Ascending aorta (tissue), 2 donors: ENCODE results near the gene SCIN. TPM values are rescaled to one million over a fixed set of nuclear protein-coding genes. Genes with fewer than 3 reads are reported as not detected.
A peak's percentile ranks its signal among the peaks of the same experiment; 100 is the strongest.
"Not testable (repeated sequence)": the region's sequence is repeated elsewhere in the genome, so short reads cannot be mapped to it uniquely, and the experiment has no call there.

Experiments
- DNase-seq, 2 donors: peaks; one replicate each; pipeline ENCODE4 v3.0.0-alpha.2; 2019; ENCODE audit warnings: low spot score in 2 of 2
- H3K27ac ChIP-seq, 2 donors: fragments of 200-600 bp; sonication (generic); one replicate each; pipeline ENCODE4 v1.5.1; 2016 to 2017; ENCODE audit warnings: mild to moderate bottlenecking in 1 of 2
- H3K27me3 ChIP-seq: fragments of 200-600 bp; sonication (generic); one replicate; pipeline ENCODE4 v1.5.1; 2017
- H3K36me3 ChIP-seq, 2 donors: fragments of 200-600 bp; sonication (generic); one replicate each; pipeline ENCODE4 v1.5.1; 2016
- H3K4me1 ChIP-seq, 2 donors: fragments of 200-600 bp; sonication (generic); one replicate each; pipeline ENCODE4 v1.5.1; 2016 to 2017; ENCODE audit warnings: mild to moderate bottlenecking in 1 of 2
- H3K4me3 ChIP-seq, 2 donors: fragments of 200-600 bp; sonication (generic); one replicate each; pipeline ENCODE4 v1.5.1; 2016 to 2017; ENCODE audit warnings: mild to moderate bottlenecking in 1 of 2
- H3K9me3 ChIP-seq, 2 donors: fragments of 200-600 bp; sonication (generic); one replicate each; pipeline ENCODE4 v1.5.1; 2016
- intact Hi-C: fragments of 100-400 bp; cut with DNase I; formaldehyde crosslinking; loops from one replicate; pipeline ENCODE4 v1.15.1; 2023
- total RNA-seq: library from RNA; depleted of rRNA; stranded (reverse); fragments of >200 nt; gene quantifications from one replicate; pipeline ENCODE4 v1.1.0, GENCODE V29; 2016
- TF ChIP-seq, protein P1 (sequence below), 3 experiments: fragments of 200-600 bp in 2 of 3; fragments of 450-650 bp in 1 of 3; sonication (generic) in 2 of 3; IDR thresholded peaks; one replicate each; pipeline ENCODE4 v1.5.1; 2016 to 2019; ENCODE audit warnings: antibody characterized with exemption in 3 of 3, mild to moderate bottlenecking in 1 of 3, moderate library complexity in 1 of 3

The SCIN gene
- total RNA-seq, 1 donor from 2014 or later = not detected

DNA sequence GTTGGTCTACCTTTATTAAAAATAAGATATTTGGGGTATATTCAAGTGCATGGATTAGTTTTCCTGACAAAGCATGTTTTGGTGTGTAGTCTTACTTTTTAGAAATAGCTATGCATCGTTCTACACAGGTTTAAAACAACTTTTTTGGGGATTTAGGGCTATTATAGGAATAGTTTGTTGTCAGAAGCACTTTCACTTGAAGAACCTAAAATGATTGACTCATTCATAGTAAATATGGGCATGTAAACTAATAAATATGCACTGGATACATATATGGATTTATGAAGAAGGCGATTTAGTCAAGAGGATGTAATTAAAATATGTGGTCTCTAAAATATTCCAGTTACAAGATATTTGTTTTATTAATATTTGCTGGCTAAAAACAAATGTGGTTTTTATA lies 118.9 kb downstream of the SCIN start:
- TF ChIP-seq, protein P1, sequence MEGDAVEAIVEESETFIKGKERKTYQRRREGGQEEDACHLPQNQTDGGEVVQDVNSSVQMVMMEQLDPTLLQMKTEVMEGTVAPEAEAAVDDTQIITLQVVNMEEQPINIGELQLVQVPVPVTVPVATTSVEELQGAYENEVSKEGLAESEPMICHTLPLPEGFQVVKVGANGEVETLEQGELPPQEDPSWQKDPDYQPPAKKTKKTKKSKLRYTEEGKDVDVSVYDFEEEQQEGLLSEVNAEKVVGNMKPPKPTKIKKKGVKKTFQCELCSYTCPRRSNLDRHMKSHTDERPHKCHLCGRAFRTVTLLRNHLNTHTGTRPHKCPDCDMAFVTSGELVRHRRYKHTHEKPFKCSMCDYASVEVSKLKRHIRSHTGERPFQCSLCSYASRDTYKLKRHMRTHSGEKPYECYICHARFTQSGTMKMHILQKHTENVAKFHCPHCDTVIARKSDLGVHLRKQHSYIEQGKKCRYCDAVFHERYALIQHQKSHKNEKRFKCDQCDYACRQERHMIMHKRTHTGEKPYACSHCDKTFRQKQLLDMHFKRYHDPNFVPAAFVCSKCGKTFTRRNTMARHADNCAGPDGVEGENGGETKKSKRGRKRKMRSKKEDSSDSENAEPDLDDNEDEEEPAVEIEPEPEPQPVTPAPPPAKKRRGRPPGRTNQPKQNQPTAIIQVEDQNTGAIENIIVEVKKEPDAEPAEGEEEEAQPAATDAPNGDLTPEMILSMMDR (IDR thresholded peaks at IDR 0.05) = no peak
- no peaks in the 10 kb centered on the region for H3K9me3 ChIP-seq
- H3K36me3 ChIP-seq = no peaks in the 10 kb centered on the region
- H3K27ac ChIP-seq = no peak overlapping the region
- H3K27me3 ChIP-seq = no peaks in the 10 kb centered on the region
- intact Hi-C loops = loop anchor here (5.0 kb wide), 1 partner anchor 198 kb away; no protein-coding TSS in a partner anchor
- DNase-seq = no peak
- H3K4me1 ChIP-seq = peaks cover 0 to 3% of the 10 kb centered on the region in 2 donors
- H3K4me3 ChIP-seq = peak overlapping the region in 1 of 2 donors; percentile 10

DNA sequence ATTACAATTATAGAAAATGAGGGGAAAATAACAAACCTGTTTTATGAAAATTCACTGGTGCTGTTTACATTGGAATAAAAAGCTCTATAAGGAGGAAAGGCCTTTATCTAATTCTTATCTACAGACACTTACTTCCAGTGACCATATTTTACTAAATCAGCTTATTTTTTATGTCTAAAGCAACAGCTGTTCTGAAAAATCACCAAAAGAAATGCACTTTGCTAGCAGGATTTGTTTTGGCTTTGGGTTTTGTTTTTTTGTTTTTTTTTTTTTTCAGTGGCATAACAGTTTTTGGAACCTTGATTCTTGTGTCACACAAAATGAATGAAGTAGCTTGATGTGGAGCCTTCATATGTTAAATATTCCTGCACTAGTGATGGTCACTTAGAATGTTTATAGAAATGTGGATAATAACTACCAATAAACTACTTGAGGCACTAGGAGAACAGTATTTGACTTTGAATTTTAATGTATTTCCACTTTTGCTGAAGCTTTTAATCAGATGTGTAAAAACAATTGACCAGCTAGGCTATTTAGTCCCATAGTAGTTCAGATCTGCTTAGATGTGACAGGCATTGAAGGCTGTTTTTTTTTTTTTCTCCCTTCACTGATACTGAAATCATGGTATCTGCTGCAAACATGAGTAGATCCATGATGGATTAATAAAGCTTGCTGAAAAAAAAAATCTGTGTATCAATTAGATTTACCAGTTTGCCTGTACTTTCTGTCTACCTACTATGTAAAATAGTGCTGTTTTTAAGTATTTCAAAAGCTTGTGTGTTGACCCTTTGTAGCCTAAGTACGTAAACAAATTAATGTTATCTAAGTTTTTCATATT lies 119.7 kb downstream of the SCIN start:
- Histone ChIP-seq H3K4me1 (peaks cover 0 to 3% of the 10 kb centered on the region in 2 donors), H3K4me3 (peak overlapping the region; percentile 5 to 12), H3K36me3 (no peaks in the 10 kb centered on the region), H3K9me3 (no peaks in the 10 kb centered on the region), H3K27me3 (no peaks in the 10 kb centered on the region), H3K27ac (no peak overlapping the region)
- TF ChIP-seq, protein P1 (IDR thresholded peaks at IDR 0.05) = no peak
- intact Hi-C loops = no loop called here
- DNase-seq = no peak

DNA sequence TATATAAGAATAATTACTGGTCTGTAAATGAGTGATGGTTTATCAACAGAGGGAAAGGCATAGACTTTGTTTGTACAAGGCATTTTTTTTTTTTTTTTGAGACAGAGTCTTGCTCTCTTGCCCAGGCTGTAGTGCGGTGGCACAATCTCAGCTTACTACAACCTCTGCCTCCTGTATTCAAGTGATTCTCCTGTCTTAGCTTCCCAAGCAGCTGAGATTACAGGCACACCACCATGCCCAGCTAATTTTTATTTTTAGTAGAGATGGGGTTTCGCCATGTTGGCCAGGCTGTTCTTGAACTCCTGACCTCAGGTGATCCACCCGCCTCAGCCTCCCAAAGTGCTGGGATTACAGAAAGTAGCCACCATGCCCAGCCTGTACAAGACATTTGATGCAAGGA lies 120.9 kb downstream of the SCIN start:
- intact Hi-C loops, H3K36me3 ChIP-seq, H3K27ac ChIP-seq, H3K4me1 ChIP-seq, H3K4me3 ChIP-seq, H3K9me3 ChIP-seq, H3K27me3 ChIP-seq, DNase-seq: not testable (repeated sequence)

DNA sequence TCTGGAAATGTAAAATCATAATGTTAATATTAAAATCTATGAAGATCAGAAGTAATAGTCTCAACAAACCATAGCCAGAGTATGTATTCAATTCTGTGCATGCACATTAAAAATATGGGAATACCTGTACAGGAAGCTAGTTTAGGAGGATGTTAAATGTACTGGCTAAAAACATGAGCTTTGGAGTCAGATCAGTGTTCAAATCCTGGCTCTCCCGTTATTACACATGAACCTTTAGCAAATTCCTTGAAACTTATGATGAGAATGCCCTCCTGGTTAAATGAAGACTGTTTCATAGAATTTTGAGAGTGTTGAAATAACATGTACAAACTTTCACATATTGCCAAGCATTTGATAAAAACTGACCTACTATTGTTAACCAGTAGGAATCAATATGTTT lies 121.5 kb downstream of the SCIN start:
- intact Hi-C loops = no loop called here

DNA sequence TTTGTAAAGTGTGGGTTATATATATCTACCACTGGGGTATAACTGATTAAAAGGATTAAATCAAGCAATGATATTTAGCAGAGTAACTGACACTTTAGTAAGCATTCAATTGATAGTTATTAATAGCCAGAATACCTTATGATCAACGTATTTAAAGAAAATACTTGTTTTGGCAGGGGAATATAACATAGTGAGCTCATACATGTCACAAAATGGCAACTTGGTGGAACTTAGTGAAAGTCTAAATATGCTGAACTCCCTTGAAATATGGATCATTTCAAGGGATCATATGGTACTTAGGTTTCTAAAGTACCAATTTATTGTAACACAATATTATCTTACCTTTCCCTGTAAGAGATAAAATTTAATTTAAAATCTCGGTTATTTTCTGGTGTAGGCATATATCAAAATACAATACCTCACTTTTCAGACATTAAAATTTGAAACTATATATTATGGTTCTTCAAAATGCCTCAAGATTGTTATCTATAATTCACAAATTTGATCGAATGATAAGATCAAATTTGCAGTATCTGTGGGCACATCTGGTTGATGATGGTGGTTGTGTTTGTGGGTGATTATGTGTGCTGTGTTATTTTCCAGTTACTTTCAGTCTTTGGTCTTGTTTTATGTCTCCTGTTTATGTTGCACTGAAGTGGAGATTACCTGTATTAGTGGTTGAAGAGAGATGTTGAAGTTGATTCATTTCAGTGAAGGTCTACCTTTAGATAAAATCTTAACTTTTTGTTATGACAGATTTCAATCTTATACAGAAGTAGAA lies 122.1 kb downstream of the SCIN start:
- H3K36me3 ChIP-seq = no peaks in the 10 kb centered on the region
- intact Hi-C loops = no loop called here

More for the DNA sequence above, 121.5 kb downstream of the SCIN start:
- no peak for DNase-seq
- Histone ChIP-seq H3K27ac (no peak overlapping the region), H3K27me3 (no peaks in the 10 kb centered on the region), H3K4me1 (no peaks in the 10 kb centered on the region), H3K36me3 (no peaks in the 10 kb centered on the region), H3K4me3 (no peak overlapping the region), H3K9me3 (no peaks in the 10 kb centered on the region)
- TF ChIP-seq, protein P1 (IDR thresholded peaks at IDR 0.05) = no peak

More for the DNA sequence above, 122.1 kb downstream of the SCIN start:
- TF ChIP-seq, protein P1 (IDR thresholded peaks at IDR 0.05) = no peak
- H3K4me3 ChIP-seq = no peak overlapping the region
- no peaks in the 10 kb centered on the region for H3K27me3 ChIP-seq
- no peaks in the 10 kb centered on the region for H3K9me3 ChIP-seq
- no peak for DNase-seq
- no peak overlapping the region for H3K27ac ChIP-seq
- H3K4me1 ChIP-seq = no peaks in the 10 kb centered on the region
